Endometrial microvascular endothelial cells (primary cell): Measurements from ENCODE around the gene HOXD3. TPM values are rescaled to one million over a fixed set of nuclear protein-coding genes. Genes with fewer than 3 reads are reported as not detected.

Experiments
- in situ Hi-C: cut with HindIII; loops from 2 replicates; pipeline ENCODE4 v1.10.0; 2017; ENCODE audit warnings: low sequenced_read_pairs, low pct_unique_long_range_greater_than_20kb; ENCODE audit errors: inconsistent ontology term
- total RNA-seq: library from RNA; depleted of rRNA; stranded (reverse); fragments of >200 nt; gene quantifications from one replicate; pipeline ENCODE4 v1.2.3, GENCODE V29; 2015; ENCODE audit errors: inconsistent ontology term

The HOXD3 gene
- total RNA-seq, 1 donor from 2014 or later, result 21.4 TPM

DNA sequence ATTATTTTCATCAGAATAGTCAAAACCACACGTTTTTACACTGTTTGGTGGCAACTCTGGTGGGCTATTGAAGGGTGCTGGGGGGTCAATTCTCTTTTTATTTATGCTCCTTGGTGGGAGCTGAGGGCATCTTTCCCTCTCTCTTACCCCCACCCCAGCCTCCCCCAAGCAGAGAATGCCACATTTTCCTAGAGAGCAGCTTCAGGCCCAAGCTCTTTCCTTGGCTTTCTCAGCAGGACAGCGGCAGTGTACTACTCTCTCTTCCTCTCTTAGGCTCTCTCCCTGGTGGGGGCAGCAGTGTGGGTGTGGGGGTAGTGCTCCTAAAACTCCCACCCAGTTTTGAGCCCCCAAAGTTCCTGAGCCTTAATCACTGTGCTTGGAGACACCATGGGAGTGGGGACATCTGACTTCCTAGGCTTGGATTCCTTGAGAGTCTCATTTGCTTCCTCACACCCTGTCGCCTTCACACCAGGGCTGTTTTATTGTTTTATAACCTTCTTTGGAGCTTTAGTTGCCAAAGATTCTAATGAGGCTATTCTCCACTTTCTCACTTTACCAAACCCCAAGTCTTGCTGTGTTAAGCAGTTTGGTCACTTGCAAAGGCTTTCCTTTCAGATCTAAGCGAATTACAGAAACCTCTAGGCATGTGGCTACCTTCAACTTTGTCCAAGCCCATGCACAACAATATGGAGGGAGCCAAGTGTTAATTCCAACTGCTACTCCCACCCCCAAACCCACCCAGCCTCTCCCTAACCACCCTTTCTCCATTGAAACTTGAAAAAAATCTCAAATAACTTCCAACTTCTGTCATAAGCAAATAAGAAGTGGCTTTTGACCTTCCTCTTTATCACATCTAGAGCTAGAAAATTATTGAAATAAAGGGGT lies 11.8 kb upstream of the HOXD3 start:
- in situ Hi-C loops, result no loop called here

- in situ Hi-C loops, result no loop called here
Observed at GRCh38 chr2:176146101-176146500, 11.0 kb upstream of the HOXD3 start.

DNA sequence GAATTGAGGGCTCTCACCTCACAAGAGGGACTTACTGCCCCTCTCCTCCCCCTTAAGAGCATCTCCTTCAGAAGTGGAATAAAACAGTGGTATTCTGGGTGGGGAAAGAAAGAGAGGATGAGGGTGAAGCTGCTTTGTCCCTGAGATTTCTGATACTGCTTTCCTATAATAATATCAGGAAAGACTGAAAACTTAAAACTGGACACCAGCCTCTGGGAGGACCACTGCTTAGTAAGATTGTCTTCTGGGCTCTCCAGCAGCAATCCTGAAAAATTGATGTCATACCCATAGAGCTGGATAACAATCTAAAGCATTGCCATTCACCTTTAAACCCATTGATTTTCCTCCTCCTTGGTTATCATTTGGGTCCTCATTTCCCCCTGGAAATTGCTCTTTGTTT lies 10.5 kb upstream of the HOXD3 start:
- in situ Hi-C loops, result no loop called here

DNA sequence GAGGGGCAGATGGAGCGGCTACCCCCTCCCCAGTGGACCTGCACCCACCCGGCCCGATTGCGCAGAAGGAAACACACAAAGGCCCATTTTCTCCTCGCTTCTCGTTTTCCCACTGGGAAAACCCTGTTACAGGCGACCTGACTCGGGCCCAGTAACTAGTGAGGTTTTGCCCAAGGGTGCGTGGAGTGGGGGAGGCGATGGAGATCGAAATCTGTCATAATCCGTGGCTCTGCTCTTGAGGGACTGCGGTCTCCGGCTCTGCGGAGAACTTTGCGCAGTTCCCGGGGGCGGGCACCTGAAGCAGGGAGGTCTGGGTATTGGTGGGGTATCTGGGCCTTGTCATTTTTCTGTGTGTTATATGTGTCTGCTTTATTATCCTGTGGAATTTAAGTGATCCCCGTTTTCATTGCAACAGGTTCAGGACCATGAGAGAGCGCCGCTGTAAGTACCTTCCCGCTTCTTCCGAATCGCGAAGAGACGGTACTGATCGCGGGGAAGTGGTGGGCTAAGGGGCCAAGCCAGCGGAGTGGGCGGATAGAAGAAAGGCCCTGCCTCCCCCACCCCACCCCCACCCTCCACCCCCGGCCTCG lies 9.8 kb upstream of the HOXD3 start:
- in situ Hi-C loops, result no loop called here

DNA sequence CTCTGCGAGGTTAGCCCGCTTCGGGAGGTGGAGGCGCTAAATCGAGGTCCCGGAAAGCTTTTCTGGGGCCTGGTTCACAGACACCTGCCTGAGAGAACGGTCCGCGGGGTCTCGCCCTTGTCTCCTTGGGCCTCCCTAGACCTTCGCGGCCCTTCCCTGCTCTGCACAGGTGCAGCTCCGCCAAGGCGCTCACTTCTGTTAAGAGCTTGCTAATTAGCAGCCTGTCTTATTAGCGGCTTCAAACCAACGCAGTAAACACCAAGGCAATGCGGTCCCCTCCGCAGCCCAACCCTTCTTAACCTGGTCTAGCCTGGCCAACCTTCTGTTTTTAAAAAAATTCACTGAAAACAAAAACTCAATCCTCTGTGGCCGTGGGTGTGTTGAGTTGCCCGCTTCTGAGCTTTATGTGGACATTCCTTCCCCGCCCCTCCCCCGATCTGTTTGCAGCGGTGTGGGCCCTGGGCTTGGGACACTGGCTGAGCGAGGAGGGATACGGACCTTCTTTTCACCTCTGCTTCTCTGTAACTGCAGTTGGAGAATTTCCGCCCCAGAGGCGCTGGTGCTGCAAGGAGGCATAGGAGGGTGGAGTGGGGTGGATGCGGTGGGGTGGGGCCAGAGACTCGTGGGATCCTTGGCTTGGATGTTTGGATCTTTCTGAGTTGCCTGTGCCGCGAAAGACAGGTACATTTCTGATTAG lies 9.2 kb upstream of the HOXD3 start:
- in situ Hi-C loops, result no loop called here

DNA sequence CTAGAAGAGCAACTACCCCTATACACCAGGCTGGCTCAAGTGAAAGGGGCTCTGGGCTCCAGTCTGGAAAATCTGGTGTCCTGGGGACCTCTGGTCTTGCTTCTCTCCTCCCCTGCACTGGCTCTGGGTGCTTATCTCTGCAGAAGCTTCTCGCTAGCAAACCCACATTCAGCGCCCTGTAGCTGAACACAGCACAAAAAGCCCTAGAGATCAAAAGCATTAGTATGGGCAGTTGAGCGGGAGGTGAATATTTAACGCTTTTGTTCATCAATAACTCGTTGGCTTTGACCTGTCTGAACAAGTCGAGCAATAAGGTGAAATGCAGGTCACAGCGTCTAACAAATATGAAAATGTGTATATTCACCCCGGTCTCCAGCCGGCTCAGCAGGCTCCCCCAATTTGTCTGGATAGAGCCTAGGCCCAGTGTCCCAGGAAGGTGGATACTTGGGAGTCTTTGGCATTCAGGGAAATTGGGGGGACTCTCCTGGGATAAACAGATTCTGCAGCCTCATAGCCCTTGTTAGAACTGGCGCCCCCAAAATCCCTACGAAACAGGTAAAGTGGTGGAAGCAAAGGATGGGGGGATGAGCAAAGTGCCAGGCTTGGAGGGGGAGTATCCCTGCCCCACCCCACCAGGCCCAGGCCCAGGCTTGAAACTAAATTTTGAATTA lies 8.2 kb upstream of the HOXD3 start:
- in situ Hi-C loops, result no loop called here

DNA sequence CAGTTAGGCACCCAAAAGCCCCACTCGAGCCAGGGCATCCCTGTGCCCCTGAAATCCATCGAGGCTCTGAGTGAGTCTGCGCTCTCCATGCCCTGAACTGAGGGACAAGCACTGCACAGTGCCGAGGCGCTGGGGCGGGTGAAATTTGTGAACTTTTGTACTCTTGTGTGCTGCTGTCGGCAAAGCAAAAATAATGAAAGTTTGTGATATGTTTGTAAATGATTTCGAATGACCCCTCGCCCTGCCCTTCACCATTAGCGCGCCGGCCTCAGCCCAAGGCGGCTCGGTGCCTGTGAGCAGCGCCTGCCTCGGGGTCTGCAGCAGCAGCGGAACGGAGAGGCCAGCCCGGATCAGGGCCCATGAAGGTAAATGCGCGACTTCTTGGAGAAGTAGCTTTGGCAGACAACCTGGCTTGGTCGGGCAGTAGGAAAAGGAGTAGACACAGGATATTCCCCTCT lies 7.6 kb upstream of the HOXD3 start:
- in situ Hi-C loops, result no loop called here

DNA sequence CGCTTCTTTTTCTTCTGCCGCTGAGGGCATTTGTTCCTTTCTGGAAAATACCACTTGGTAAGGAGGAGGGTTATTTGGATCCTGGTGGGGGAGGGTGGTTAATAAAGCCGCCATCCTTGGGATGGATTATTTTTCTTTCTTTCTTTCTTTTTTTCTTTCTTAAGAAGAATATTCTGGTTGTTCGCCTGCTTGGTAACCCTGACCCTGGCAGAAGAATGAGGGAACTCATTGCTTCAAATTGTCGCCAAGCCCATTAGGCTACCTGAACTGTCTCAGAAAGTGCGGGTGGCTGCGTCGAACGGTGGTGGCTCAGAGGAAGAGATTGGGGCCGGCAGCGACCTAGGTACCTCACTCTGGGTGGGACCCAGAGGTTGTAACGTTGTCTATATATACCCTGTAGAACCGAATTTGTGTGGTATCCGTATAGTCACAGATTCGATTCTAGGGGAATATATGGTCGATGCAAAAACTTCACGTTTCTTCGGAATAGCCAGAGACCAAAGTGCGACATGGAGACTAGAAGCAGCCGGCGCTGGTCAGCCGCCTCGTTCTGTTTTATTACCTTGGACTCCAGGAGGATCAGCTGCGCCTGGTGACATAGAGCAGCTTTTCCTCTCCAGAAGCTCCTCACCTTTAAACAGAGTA lies 7.0 kb upstream of the HOXD3 start:
- in situ Hi-C loops, result no loop called here

GRCh38 chr2:176150584-176151441 lies 6.3 kb upstream of the HOXD3 start:
- in situ Hi-C loops, result no loop called here

- in situ Hi-C loops, result no loop called here
Observed at GRCh38 chr2:176151442-176152287, 5.4 kb upstream of the HOXD3 start, which contains the start of gene HOXD4. HOXD4 (plus strand) TSS chr2:176151550; CDS start chr2:176151634, 84 bp downstream.

- in situ Hi-C loops, result no loop called here
Observed at GRCh38 chr2:176152350-176153181, 4.5 kb upstream of the HOXD3 start.

DNA sequence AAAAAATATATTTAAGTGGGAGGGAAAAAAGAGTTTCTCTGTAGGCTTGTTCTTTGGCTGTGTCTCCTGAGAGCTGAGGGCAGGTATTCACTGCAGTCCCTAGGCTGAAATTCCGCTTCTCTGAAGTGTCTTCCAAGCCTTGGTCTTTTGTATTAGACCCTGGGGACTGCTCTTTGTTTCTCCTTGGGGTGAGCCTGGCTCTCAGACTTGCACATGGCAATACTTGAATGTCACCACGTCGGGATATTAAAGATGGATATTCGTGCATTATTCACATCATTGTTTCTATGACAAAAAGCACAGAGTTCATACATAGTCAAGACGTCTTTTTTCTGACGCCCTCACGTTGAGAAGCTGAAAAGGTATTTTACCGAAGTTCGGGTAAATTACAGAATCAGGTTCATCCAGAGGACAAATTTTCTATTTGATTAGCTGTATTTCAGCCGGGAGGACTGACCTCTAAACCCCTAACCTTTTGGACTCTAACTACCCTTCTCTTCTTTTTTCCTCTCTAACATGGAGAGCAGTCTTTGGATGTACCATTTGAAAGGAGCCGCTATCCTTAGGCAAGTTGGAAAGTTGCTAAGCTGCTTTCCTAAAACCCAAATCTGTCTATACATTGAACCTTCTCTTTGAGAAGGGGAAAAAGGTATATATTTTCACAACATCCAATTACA lies 2.4 kb upstream of the HOXD3 start:
- in situ Hi-C loops, result no loop called here

DNA sequence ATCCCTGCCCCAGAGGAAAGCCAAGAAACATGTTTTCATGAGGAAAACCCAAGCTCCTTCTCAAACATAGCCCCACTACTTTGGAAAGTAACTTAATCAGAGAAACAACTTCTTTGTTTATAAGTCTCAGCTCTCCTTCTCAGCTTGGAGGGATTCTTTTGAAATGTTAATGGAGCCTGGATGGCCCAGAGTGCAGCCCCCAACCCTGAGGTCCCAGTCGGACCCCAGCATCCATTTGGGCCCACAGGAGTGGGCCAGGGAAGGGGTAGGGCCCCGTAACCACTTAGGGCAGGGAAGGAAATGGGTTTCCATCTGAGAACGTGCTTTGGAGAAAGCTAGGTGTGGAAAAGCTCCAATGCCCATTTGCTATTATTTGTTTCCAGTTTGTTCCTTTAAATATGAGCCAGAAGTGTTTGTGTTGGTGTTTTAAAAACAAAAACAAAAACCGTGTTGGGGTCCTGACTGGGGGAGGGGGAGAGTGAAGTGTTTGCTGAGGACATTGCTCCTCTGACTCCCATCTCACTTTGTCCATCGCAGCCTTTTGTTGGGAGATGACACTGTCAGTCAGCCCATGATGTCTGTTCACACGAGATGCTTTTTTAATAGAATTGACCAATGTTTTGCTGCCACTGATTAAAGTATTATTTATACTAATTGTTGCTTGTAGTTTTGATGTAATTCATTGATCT lies 1.6 kb upstream of the HOXD3 start:
- in situ Hi-C loops, result no loop called here

GRCh38 chr2:176156301-176156806 lies 753 bp upstream of the HOXD3 start:
- in situ Hi-C loops, result no loop called here
